ENCODE data around the gene PCSK1.

The PCSK1 gene

GRCh38 chr5:96433066-96433447 lies at the start of gene PCSK1:
Gene PCSK1 (minus strand): TSS chr5:96433248. CDS start chr5:96433042, 206 bp downstream.
- no peak for DNase-seq

- DNase-seq = no peak
These were observed 48.8 kb upstream of the PCSK1 start for GRCh38 chr5:96481867-96482266.

- no peak for DNase-seq
These were observed 48.1 kb upstream of the PCSK1 start for GRCh38 chr5:96481009-96481786.

GRCh38 chr5:96478983-96479382 lies 45.9 kb upstream of the PCSK1 start:
- no peak for DNase-seq

- DNase-seq = no peak
These were observed 43.6 kb upstream of the PCSK1 start for GRCh38 chr5:96476654-96477053.

GRCh38 chr5:96474073-96474472 lies 41.0 kb upstream of the PCSK1 start:
- no peak for DNase-seq

- no peak for DNase-seq
These were observed 40.1 kb upstream of the PCSK1 start for GRCh38 chr5:96473155-96473554.

GRCh38 chr5:96470785-96471184 lies 37.7 kb upstream of the PCSK1 start:
- no peak for DNase-seq

GRCh38 chr5:96468956-96469355 lies 35.9 kb upstream of the PCSK1 start:
- DNase-seq = no peak

GRCh38 chr5:96463091-96463490 lies 30.0 kb upstream of the PCSK1 start:
- no peak for DNase-seq

- no peak for DNase-seq
These were observed 26.5 kb upstream of the PCSK1 start for GRCh38 chr5:96459313-96460121.

GRCh38 chr5:96458176-96458575 lies 25.1 kb upstream of the PCSK1 start:
- no peak for DNase-seq

GRCh38 chr5:96455789-96456188 lies 22.7 kb upstream of the PCSK1 start:
- no peak for DNase-seq

- no peak for DNase-seq
These were observed 20.3 kb upstream of the PCSK1 start for GRCh38 chr5:96453394-96453793.

GRCh38 chr5:96447949-96448348 lies 14.9 kb upstream of the PCSK1 start:
- DNase-seq = no peak

- DNase-seq = no peak
These were observed 7.1 kb upstream of the PCSK1 start for GRCh38 chr5:96440185-96440538.

- DNase-seq = no peak
These were observed 6.6 kb upstream of the PCSK1 start for GRCh38 chr5:96439477-96440184.

GRCh38 chr5:96434201-96434645 lies 1.2 kb upstream of the PCSK1 start:
- peak; percentile 43 for DNase-seq

- no peak for DNase-seq
These were observed 607 bp downstream of the PCSK1 start for GRCh38 chr5:96432216-96433065.

GRCh38 chr5:96431376-96432187 lies 1.5 kb downstream of the PCSK1 start:
- DNase-seq = no peak

GRCh38 chr5:96427824-96428223 lies 5.2 kb downstream of the PCSK1 start:
- DNase-seq = no peak

GRCh38 chr5:96426831-96427230 lies 6.2 kb downstream of the PCSK1 start:
- DNase-seq = no peak

All from activated CD4-positive, alpha-beta T cell treated with anti-CD3 and anti-CD28 coated beads, Interleukin-2, amount 50 U/mL, for 1 hour (primary cell).